MCF 10A (cell line): ENCODE measurements around the gene KLF1. TPM values are rescaled to one million over a fixed set of nuclear protein-coding genes. Genes with fewer than 3 reads are reported as not detected.

ENCODE experiments used
- BruUV-seq: library from RNA; stranded (reverse); fragments of 400-500 nt; replicated peaks from 2 replicates; lab custom pipeline; 2021; lab: Mats Ljungman, UMichigan
- CTCF ChIA-PET: fragments of 300-600 bp; sonication (Branson Sonifier 250); formaldehyde crosslinking; extraction: SDS; loops from one replicate; lab custom pipeline; 2021; ENCODE audit warnings: antibody characterized with exemption, inconsistent platforms; lab: Yijun Ruan, JAX
- POLR2A ChIA-PET: fragments of 300-600, 350-650 bp; sonication (Branson Sonifier 250); formaldehyde crosslinking; extraction: SDS; loops from one replicate; lab custom pipeline; 2020; ENCODE audit warnings: antibody characterized with exemption, inconsistent platforms; lab: Yijun Ruan, JAX
- DNase-seq: peaks from one replicate; pipeline ENCODE4 v3.0.0-alpha.2; 2018; ENCODE audit not compliant: unreplicated experiment
- H3K27ac Mint-ChIP-seq: one replicate; pipeline ENCODE4 v1.8.0; 2022; ENCODE audit warnings: mild to moderate bottlenecking, low read depth, mixed read lengths; ENCODE audit not compliant: unreplicated experiment
- H3K27me3 Mint-ChIP-seq: one replicate; pipeline ENCODE4 v1.8.0; 2022; ENCODE audit warnings: mixed read lengths; ENCODE audit not compliant: insufficient read depth, unreplicated experiment
- H3K36me3 Mint-ChIP-seq: one replicate; pipeline ENCODE4 v1.8.0; 2022; ENCODE audit warnings: mild to moderate bottlenecking, moderate library complexity, mixed read lengths; ENCODE audit not compliant: insufficient read depth, unreplicated experiment
- H3K4me1 Mint-ChIP-seq: one replicate; pipeline ENCODE4 v1.8.0; 2022; ENCODE audit warnings: mixed read lengths; ENCODE audit not compliant: insufficient read depth, unreplicated experiment
- H3K4me3 Mint-ChIP-seq: one replicate; pipeline ENCODE4 v1.8.0; 2022; ENCODE audit warnings: mild to moderate bottlenecking, moderate library complexity, mixed read lengths; ENCODE audit not compliant: unreplicated experiment
- H3K9me3 Mint-ChIP-seq: one replicate; pipeline ENCODE4 v1.8.0; 2022; ENCODE audit warnings: mixed read lengths; ENCODE audit not compliant: unreplicated experiment
- CTCF ChIP-seq: fragments of 200-600 bp; IDR thresholded peaks from one replicate; pipeline ENCODE4 v1.8.0; 2022; ENCODE audit warnings: antibody characterized with exemption, mild to moderate bottlenecking; ENCODE audit not compliant: unreplicated experiment
- intact Hi-C: fragments of 100-400 bp; cut with micrococcal nuclease; formaldehyde crosslinking; loops from 2 replicates; pipeline ENCODE4 v1.14.1; 2022
- total RNA-seq: library from RNA; stranded (reverse); gene quantifications from 2 replicates; pipeline ENCODE4 v1.2.3, GENCODE V29; 2022

Gene KLF1
- total RNA-seq, 1 experiment from 2014 or later, result not detected

- no peak for DNase-seq
- TF ChIP-seq CTCF, result no peak
- ChIA-PET POLR2A (interaction anchor here (0.9 kb wide), 2 partner anchors 8 to 17 kb away, joined by 3 to 5 read pairs; no protein-coding TSS in a partner anchor), CTCF (interaction anchor here (0.6 to 1.1 kb wide), 3 partner anchors 14 to 142 kb away, joined by 3 to 4 read pairs (median 3); no protein-coding TSS in a partner anchor)
- no peaks in the 10 kb centered on the region for H3K4me1 Mint-ChIP-seq
- no peak overlapping the region for H3K4me3 Mint-ChIP-seq
- BruUV-seq, result no TSS peak
- no peaks in the 10 kb centered on the region for H3K9me3 Mint-ChIP-seq
- H3K27me3 Mint-ChIP-seq, result no peaks in the 10 kb centered on the region
- intact Hi-C loops, result no loop called here
- peaks cover 7% of the 10 kb centered on the region for H3K36me3 Mint-ChIP-seq
- no peak overlapping the region for H3K27ac Mint-ChIP-seq
Measured at GRCh38 chr19:12907166-12907565, 20.2 kb upstream of the KLF1 start.

- no peak for TF ChIP-seq CTCF
- no peaks in the 10 kb centered on the region for H3K27me3 Mint-ChIP-seq
- H3K27ac Mint-ChIP-seq, result no peak overlapping the region
- BruUV-seq, result no TSS peak
- ChIA-PET CTCF (no interaction called here), POLR2A (interaction anchor here (1.1 to 3.3 kb wide), 4 partner anchors 8 to 19 kb away, joined by 3 to 13 read pairs (median 8); partner anchors contain the start of genes DNASE2, GCDH and SYCE2)
- H3K4me1 Mint-ChIP-seq, result no peaks in the 10 kb centered on the region
- H3K4me3 Mint-ChIP-seq, result no peak overlapping the region
- peaks cover 19% of the 10 kb centered on the region for H3K36me3 Mint-ChIP-seq
- no peaks in the 10 kb centered on the region for H3K9me3 Mint-ChIP-seq
- intact Hi-C loops, result no loop called here
- no peak for DNase-seq
Measured at GRCh38 chr19:12899891-12900518, 13.0 kb upstream of the KLF1 start.

GRCh38 chr19:12896460-12896859, 9.5 kb upstream of the KLF1 start:
- intact Hi-C loops, result no loop called here
- DNase-seq, result no peak
- H3K27ac Mint-ChIP-seq, result no peak overlapping the region
- H3K4me3 Mint-ChIP-seq, result no peak overlapping the region
- H3K4me1 Mint-ChIP-seq, result peaks cover 6% of the 10 kb centered on the region
- ChIA-PET CTCF (no interaction called here), POLR2A (no interaction called here)
- no peaks in the 10 kb centered on the region for H3K9me3 Mint-ChIP-seq
- H3K27me3 Mint-ChIP-seq, result no peaks in the 10 kb centered on the region
- no TSS peak for BruUV-seq
- peaks cover 24% of the 10 kb centered on the region for H3K36me3 Mint-ChIP-seq
- TF ChIP-seq CTCF, result no peak

- intact Hi-C loops, result no loop called here
- Mint-ChIP-seq H3K4me1 (peaks cover 16% of the 10 kb centered on the region), H3K9me3 (no peaks in the 10 kb centered on the region), H3K4me3 (peak overlapping the region; percentile 36), H3K27me3 (no peaks in the 10 kb centered on the region), H3K27ac (no peak overlapping the region), H3K36me3 (peaks cover 23% of the 10 kb centered on the region)
- no peak for DNase-seq
- ChIA-PET POLR2A (no interaction called here), CTCF (interaction anchor here (0.6 to 0.7 kb wide), 2 partner anchors 46 to 201 kb away, joined by 3 to 6 read pairs; no protein-coding TSS in a partner anchor)
- no TSS peak for BruUV-seq
- TF ChIP-seq CTCF, result no peak
Measured at GRCh38 chr19:12893582-12893981, 6.6 kb upstream of the KLF1 start.
